Pancreas (tissue), 10 donors: ENCODE results near the gene RFPL1. TPM values are rescaled to one million over a fixed set of nuclear protein-coding genes. Genes with fewer than 3 reads are reported as not detected.
A peak's percentile ranks its signal among the peaks of the same experiment; 100 is the strongest.

Experiments
- ATAC-seq, 4 donors: fragments of 200-7000 bp; cut with Tn5 transposase; one replicate each; pipeline versions ENCODE4 v1.8.0 to v1.9.1; 2020; ENCODE audit warnings: mild to moderate bottlenecking in 4 of 4, moderate library complexity in 4 of 4
- DNase-seq, 6 donors: peaks; one replicate each; pipeline ENCODE4 v3.0.0-alpha.2; 2020
- FAIRE-seq: peaks from 2 replicates; lab custom pipeline; 2012; peaks lifted over from hg19 to GRCh38; lab: Jason Lieb, UNC
- H3K27ac ChIP-seq, 4 donors: fragments of 200-600 bp; sonication (generic); 1 replicate in 3 of 4; 2 replicates in 1 of 4; pipeline versions ENCODE4 v1.5.0 to v1.8.0; 2020
- H3K27me3 ChIP-seq, 4 donors: fragments of 200-600 bp; one replicate each; pipeline ENCODE4 v1.8.0; 2021
- H3K36me3 ChIP-seq, 3 donors: fragments of 200-600 bp; sonication (generic) in 1 of 3; one replicate each; pipeline versions ENCODE4 v1.5.0 to v1.8.0; 2020 to 2021
- H3K4me1 ChIP-seq, 3 donors: fragments of 200-600 bp; one replicate each; pipeline ENCODE4 v1.8.0; 2021
- H3K4me3 ChIP-seq, 4 donors: fragments of 200-600 bp; sonication (generic) in 2 of 4; one replicate each; pipeline versions ENCODE4 v1.5.0 to v1.8.0; 2020 to 2021
- H3K9me3 ChIP-seq, 4 donors: fragments of 200-600 bp; one replicate each; pipeline ENCODE4 v1.8.0; 2021
- WGBS, 2 donors: extraction: QIAGEN DNeasy Blood & Tissue Kit; methylation state at CpG; one replicate each; pipeline ENCODE4 v1.1.7; 2013; 5-methylcytosine and 5-hydroxymethylcytosine counted together
- intact Hi-C, 3 donors: fragments of 100-400 bp; cut with DNase I; formaldehyde crosslinking; loops; one replicate each; pipeline versions ENCODE4 v1.11.1 to v1.14.2; 2022
- polyA plus RNA-seq, 2 donors: library from polyadenylated mRNA; stranded (reverse); fragments of 200-250 nt; gene quantifications; one replicate each; pipeline ENCODE4 v1.2.3, GENCODE V29; 2013
- total RNA-seq, 6 donors: library from RNA; stranded (reverse); fragmentation: NEBNext Ultra II Directional in 4 of 6; extraction: Animal tissue kit (Norgen Biotek cat#: 25700) in 4 of 6; gene quantifications; one replicate each; pipeline versions ENCODE4 v1.2.1 to v1.2.4, GENCODE V29; 2021 to 2023
- TF ChIP-seq, protein P1 (sequence below), 4 donors: fragments of 200-600 bp; sonication (generic) in 3 of 4; IDR thresholded peaks; one replicate each; pipeline versions ENCODE4 v1.5.0 to v1.8.0; 2021; ENCODE audit warnings: antibody characterized with exemption in 4 of 4
- donor health status: healthy with polysubstance abuse.
- donor health status: DM: no; HTN: no; CAD: no; lungs with moderate emphysema.
- donor health status: DM: no; HTN: no; CAD: no.
- donor health status: control.
- donor health status: control.
- donor health status: Bipolar disorder and iron deficiency.
- donor health status: DM: yes; HTN: yes; CAD: no.
- donor health status: DM: no; HTN: no; CAD: no.
- donor health status: DM: no; HTN: no; CAD: no.
- donor health status: DM: yes; HTN: yes; CAD: no.

The RFPL1 gene
- total and polyA plus RNA-seq, 8 donors: 0.09 TPM; not detected in 7

GRCh38 chr22:29473001-29473400 lies 34.6 kb downstream of the RFPL1 start:
- no peaks in the 10 kb centered on the region for H3K9me3 ChIP-seq
- H3K27me3 ChIP-seq: peaks cover 0 to 3% (median 0%) of the 10 kb centered on the region in 4 donors
- no peak for ATAC-seq
- DNase-seq: no peak
- no peaks in the 10 kb centered on the region for H3K36me3 ChIP-seq
- no peak for FAIRE-seq
- intact Hi-C loops: no loop called here
- TF ChIP-seq, protein P1, sequence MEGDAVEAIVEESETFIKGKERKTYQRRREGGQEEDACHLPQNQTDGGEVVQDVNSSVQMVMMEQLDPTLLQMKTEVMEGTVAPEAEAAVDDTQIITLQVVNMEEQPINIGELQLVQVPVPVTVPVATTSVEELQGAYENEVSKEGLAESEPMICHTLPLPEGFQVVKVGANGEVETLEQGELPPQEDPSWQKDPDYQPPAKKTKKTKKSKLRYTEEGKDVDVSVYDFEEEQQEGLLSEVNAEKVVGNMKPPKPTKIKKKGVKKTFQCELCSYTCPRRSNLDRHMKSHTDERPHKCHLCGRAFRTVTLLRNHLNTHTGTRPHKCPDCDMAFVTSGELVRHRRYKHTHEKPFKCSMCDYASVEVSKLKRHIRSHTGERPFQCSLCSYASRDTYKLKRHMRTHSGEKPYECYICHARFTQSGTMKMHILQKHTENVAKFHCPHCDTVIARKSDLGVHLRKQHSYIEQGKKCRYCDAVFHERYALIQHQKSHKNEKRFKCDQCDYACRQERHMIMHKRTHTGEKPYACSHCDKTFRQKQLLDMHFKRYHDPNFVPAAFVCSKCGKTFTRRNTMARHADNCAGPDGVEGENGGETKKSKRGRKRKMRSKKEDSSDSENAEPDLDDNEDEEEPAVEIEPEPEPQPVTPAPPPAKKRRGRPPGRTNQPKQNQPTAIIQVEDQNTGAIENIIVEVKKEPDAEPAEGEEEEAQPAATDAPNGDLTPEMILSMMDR (IDR thresholded peaks at IDR 0.05): no peak
- H3K4me3 ChIP-seq: no peak overlapping the region
- H3K27ac ChIP-seq: no peak overlapping the region
- H3K4me1 ChIP-seq: no peaks in the 10 kb centered on the region
- 49 to 72% methylated on average over 5 of the region's 5 CpGs for WGBS, 2 donors

GRCh38 chr22:29475550-29475949 lies 37.2 kb downstream of the RFPL1 start:
- intact Hi-C loops: no loop called here
- no peak for FAIRE-seq
- DNase-seq: no peak
- no peak for ATAC-seq
- H3K4me3 ChIP-seq: no peak overlapping the region
- H3K36me3 ChIP-seq: no peaks in the 10 kb centered on the region
- WGBS, 2 donors: 82 to 84% methylated on average over 8 of the region's 8 CpGs
- H3K27ac ChIP-seq: no peak overlapping the region
- peaks cover 0 to 10% (median 5%) of the 10 kb centered on the region in 4 donors for H3K27me3 ChIP-seq
- TF ChIP-seq, protein P1 (IDR thresholded peaks at IDR 0.05): no peak
- H3K4me1 ChIP-seq: peaks cover 0 to 7% (median 0%) of the 10 kb centered on the region in 3 donors
- no peaks in the 10 kb centered on the region for H3K9me3 ChIP-seq

- TF ChIP-seq, protein P1 (IDR thresholded peaks at IDR 0.05): no peak
- Histone ChIP-seq H3K9me3 (no peaks in the 10 kb centered on the region), H3K27me3 (peaks cover 0 to 15% (median 5%) of the 10 kb centered on the region in 4 donors), H3K4me3 (no peak overlapping the region), H3K27ac (no peak overlapping the region), H3K36me3 (no peaks in the 10 kb centered on the region), H3K4me1 (peaks cover 0 to 13% (median 3%) of the 10 kb centered on the region in 3 donors)
- WGBS, 2 donors: 66 to 71% methylated on average over 6 of the region's 6 CpGs
- no peak for FAIRE-seq
- intact Hi-C loops: no loop called here
- no peak for ATAC-seq
- no peak for DNase-seq
These were observed 37.7 kb downstream of the RFPL1 start for GRCh38 chr22:29476116-29476515.

GRCh38 chr22:29477723-29478318 lies 39.4 kb downstream of the RFPL1 start:
- FAIRE-seq: no peak
- TF ChIP-seq, protein P1 (IDR thresholded peaks at IDR 0.05): no peak
- DNase-seq: no peak
- Histone ChIP-seq H3K4me1 (peaks cover 0 to 14% (median 3%) of the 10 kb centered on the region in 3 donors), H3K27ac (no peak overlapping the region), H3K9me3 (no peaks in the 10 kb centered on the region), H3K36me3 (no peaks in the 10 kb centered on the region), H3K27me3 (peaks cover 0 to 15% (median 5%) of the 10 kb centered on the region in 4 donors), H3K4me3 (no peak overlapping the region)
- peak in 1 of 4 donors; percentile 22 for ATAC-seq
- intact Hi-C loops: no loop called here
- 27 to 36% methylated on average over 4 of the region's 4 CpGs for WGBS, 2 donors
